Measurements from ENCODE around the gene PPM1J.

PPM1J gene, protein sequence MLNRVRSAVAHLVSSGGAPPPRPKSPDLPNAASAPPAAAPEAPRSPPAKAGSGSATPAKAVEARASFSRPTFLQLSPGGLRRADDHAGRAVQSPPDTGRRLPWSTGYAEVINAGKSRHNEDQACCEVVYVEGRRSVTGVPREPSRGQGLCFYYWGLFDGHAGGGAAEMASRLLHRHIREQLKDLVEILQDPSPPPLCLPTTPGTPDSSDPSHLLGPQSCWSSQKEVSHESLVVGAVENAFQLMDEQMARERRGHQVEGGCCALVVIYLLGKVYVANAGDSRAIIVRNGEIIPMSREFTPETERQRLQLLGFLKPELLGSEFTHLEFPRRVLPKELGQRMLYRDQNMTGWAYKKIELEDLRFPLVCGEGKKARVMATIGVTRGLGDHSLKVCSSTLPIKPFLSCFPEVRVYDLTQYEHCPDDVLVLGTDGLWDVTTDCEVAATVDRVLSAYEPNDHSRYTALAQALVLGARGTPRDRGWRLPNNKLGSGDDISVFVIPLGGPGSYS

DNA sequence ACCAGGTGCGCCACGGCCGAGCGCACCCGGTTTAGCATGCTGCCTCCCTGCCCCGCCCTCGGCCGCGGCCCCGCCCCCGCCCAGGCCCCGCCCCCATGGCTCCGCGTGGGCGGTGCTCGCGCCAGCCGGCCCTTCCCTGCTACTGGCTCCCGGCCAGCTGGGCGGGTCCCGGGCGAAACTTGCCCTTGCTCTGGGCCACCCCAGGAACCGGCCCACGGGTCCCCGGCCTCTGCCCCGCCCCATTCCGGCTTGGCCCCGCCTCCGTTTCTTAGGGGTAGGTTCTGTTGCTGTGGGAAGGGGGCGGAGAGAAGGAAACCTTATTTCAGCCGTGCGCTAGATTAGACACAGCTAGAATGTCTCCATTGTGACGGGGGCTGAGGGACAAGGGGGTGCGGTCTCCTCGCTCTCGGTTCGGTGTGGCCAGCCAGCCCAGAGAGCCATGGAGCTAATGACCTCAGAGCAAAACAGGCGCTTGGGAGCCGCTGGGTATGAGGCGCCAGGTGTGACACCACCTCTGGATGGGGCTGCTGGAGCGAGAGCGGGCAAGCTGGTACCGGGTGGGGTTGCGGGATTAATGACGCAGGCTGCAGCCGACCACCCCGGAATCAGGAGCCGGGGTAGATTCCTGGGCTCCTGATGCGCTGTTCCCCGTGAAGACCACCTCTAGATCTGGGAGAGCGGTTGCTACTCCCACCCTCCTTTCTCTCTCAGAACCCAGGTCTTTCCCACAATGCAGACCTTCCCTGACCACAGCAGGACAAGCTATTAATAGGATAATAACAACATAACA lies at the start of gene PPM1J:
Gene PPM1J, minus strand, starts transcription at position 69 of the 790 bp plus-strand sequence. Its CDS starts 31 bp downstream, at position 38.
- TF ChIP-seq, protein P1, sequence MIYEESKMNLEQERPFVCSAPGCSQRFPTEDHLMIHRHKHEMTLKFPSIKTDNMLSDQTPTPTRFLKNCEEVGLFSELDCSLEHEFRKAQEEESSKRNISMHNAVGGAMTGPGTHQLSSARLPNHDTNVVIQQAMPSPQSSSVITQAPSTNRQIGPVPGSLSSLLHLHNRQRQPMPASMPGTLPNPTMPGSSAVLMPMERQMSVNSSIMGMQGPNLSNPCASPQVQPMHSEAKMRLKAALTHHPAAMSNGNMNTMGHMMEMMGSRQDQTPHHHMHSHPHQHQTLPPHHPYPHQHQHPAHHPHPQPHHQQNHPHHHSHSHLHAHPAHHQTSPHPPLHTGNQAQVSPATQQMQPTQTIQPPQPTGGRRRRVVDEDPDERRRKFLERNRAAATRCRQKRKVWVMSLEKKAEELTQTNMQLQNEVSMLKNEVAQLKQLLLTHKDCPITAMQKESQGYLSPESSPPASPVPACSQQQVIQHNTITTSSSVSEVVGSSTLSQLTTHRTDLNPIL (CRISPR knock-in tag; IDR thresholded peaks at IDR 0.05; ENCODE audit: low read depth) = no peak
- no peak for TF ChIP-seq ZNF8 (CRISPR knock-in tag; IDR thresholded peaks at IDR 0.05)
- no peak for TF ChIP-seq OSR1 (CRISPR knock-in tag; IDR thresholded peaks at IDR 0.05)
- TF ChIP-seq, protein P2, sequence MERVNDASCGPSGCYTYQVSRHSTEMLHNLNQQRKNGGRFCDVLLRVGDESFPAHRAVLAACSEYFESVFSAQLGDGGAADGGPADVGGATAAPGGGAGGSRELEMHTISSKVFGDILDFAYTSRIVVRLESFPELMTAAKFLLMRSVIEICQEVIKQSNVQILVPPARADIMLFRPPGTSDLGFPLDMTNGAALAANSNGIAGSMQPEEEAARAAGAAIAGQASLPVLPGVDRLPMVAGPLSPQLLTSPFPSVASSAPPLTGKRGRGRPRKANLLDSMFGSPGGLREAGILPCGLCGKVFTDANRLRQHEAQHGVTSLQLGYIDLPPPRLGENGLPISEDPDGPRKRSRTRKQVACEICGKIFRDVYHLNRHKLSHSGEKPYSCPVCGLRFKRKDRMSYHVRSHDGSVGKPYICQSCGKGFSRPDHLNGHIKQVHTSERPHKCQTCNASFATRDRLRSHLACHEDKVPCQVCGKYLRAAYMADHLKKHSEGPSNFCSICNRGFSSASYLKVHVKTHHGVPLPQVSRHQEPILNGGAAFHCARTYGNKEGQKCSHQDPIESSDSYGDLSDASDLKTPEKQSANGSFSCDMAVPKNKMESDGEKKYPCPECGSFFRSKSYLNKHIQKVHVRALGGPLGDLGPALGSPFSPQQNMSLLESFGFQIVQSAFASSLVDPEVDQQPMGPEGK (CRISPR knock-in tag; IDR thresholded peaks at IDR 0.05; ENCODE audit: borderline replicate concordance) = no peak
- no peak for TF ChIP-seq ZC3H10 (CRISPR knock-in tag; IDR thresholded peaks at IDR 0.05)
- TF ChIP-seq ZNF565 (CRISPR knock-in tag; conservative IDR thresholded peaks at IDR 0.05; ENCODE audit: low read depth) = no peak
- TF ChIP-seq ZFP30 (CRISPR knock-in tag; IDR thresholded peaks at IDR 0.05) = no peak
- no peak for TF ChIP-seq ZFP3 (CRISPR knock-in tag; IDR thresholded peaks at IDR 0.05)
- TF ChIP-seq, protein P3, sequence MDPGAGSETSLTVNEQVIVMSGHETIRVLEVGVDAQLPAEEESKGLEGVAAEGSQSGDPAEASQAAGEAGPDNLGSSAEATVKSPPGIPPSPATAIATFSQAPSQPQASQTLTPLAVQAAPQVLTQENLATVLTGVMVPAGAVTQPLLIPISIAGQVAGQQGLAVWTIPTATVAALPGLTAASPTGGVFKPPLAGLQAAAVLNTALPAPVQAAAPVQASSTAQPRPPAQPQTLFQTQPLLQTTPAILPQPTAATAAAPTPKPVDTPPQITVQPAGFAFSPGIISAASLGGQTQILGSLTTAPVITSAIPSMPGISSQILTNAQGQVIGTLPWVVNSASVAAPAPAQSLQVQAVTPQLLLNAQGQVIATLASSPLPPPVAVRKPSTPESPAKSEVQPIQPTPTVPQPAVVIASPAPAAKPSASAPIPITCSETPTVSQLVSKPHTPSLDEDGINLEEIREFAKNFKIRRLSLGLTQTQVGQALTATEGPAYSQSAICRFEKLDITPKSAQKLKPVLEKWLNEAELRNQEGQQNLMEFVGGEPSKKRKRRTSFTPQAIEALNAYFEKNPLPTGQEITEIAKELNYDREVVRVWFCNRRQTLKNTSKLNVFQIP (CRISPR knock-in tag; IDR thresholded peaks at IDR 0.05; ENCODE audit: borderline replicate concordance, low read depth) = no peak
- TF ChIP-seq PPARA (CRISPR knock-in tag; IDR thresholded peaks at IDR 0.05; ENCODE audit: borderline replicate concordance) = no peak
- TF ChIP-seq SNAI2 (CRISPR knock-in tag; IDR thresholded peaks at IDR 0.05) = no peak
- TF ChIP-seq CSDC2 (CRISPR knock-in tag; IDR thresholded peaks at IDR 0.05) = no peak
- TF ChIP-seq, protein P4, sequence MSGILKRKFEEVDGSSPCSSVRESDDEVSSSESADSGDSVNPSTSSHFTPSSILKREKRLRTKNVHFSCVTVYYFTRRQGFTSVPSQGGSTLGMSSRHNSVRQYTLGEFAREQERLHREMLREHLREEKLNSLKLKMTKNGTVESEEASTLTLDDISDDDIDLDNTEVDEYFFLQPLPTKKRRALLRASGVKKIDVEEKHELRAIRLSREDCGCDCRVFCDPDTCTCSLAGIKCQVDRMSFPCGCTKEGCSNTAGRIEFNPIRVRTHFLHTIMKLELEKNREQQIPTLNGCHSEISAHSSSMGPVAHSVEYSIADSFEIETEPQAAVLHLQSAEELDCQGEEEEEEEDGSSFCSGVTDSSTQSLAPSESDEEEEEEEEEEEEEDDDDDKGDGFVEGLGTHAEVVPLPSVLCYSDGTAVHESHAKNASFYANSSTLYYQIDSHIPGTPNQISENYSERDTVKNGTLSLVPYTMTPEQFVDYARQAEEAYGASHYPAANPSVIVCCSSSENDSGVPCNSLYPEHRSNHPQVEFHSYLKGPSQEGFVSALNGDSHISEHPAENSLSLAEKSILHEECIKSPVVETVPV (CRISPR knock-in tag; IDR thresholded peaks at IDR 0.05) = no peak
- no peak for TF ChIP-seq TCF4 (CRISPR knock-in tag; IDR thresholded peaks at IDR 0.05; ENCODE audit: borderline replicate concordance)
- no peak for TF ChIP-seq BACH2 (CRISPR knock-in tag; IDR thresholded peaks at IDR 0.05; ENCODE audit: borderline replicate concordance)
- TF ChIP-seq ZNF70 (CRISPR knock-in tag; IDR thresholded peaks at IDR 0.05) = no peak
- TF ChIP-seq RARB (CRISPR knock-in tag; IDR thresholded peaks at IDR 0.05) = no peak
- TF ChIP-seq ESRRG (CRISPR knock-in tag; IDR thresholded peaks at IDR 0.05) = no peak
- no peak for TF ChIP-seq ARNTL (CRISPR knock-in tag; IDR thresholded peaks at IDR 0.05; ENCODE audit: borderline replicate concordance, low read depth)
- TF ChIP-seq ISL1 (CRISPR knock-in tag; IDR thresholded peaks at IDR 0.05) = no peak
- ATAC-seq = peak; percentile 78

DNA sequence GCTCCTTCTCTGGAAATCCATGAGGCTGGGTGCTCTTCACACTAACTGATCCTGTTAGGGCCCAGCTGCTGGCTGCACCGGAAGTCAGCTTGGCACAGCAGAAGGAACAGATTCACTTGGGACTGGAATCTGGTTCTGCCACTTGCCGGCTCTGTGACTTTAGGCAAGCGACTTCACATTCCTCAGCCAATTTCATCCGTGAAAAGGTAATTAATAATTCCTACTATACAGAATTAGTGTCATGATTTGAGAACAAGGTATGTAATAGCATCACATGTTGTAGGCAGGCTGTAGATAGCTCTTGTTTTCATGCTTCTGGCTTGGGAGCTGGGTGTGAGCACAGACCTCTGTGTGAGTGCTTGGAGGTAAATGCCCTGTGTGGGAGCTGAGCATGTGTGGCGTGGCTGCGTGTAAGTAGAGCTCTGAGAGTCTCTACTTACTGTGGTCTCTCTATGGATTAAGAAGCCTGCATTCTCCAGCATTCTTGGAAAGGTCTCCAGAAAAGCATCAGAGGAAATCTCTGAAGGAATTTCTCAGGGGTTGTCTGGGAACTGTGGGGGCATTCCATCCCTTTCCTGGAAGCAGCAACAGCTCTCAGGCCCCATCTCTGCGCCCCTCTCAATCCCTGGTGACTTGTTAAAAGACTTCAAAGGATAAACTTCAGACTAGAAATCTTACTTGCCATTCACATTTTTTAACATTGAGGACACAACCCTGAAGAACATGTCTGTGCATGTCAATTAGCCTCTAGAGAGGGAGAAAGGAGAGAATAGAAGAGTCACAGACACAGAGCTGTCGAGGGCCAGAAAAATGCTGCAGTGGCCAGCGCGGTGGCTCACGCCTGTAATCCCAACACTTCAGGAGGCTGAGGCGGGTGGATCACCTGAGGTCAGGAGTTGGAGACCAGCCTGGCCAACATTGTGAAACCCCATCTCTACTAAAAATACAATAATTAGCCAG lies 47.7 kb upstream of the PPM1J start:
- TF ChIP-seq, protein P3 (CRISPR knock-in tag; IDR thresholded peaks at IDR 0.05; ENCODE audit: borderline replicate concordance, low read depth) = no peak
- TF ChIP-seq ISL1 (CRISPR knock-in tag; IDR thresholded peaks at IDR 0.05) = no peak
- no peak for TF ChIP-seq SNAI2 (CRISPR knock-in tag; IDR thresholded peaks at IDR 0.05)
- TF ChIP-seq ZNF70 (CRISPR knock-in tag; IDR thresholded peaks at IDR 0.05) = no peak
- ATAC-seq = peak; percentile 61

Data from SK-N-SH treated with all-trans-retinoic acid at 6 μM for 48 hours (cell line).